ENCODE measurements around the gene PLA2G5. TPM values are rescaled to one million over a fixed set of nuclear protein-coding genes. Genes with fewer than 3 reads are reported as not detected.

PLA2G5 gene
- total RNA-seq, 4 donors from 2014 or later = 2.9 to 5.5 (median 4.0) TPM

GRCh38 chr1:20105856-20106255, 35.9 kb downstream of the PLA2G5 start:
- TF ChIP-seq CTCF (IDR thresholded peaks at IDR 0.05; ENCODE audit: low read depth) = no peak

GRCh38 chr1:20107351-20107750, 37.4 kb downstream of the PLA2G5 start:
- no peak for TF ChIP-seq CTCF (IDR thresholded peaks at IDR 0.05; ENCODE audit: low read depth)

GRCh38 chr1:20107796-20108195, 37.8 kb downstream of the PLA2G5 start:
- no peak for TF ChIP-seq CTCF (IDR thresholded peaks at IDR 0.05; ENCODE audit: low read depth)

GRCh38 chr1:20108366-20109123, 38.6 kb downstream of the PLA2G5 start:
- TF ChIP-seq CTCF (IDR thresholded peaks at IDR 0.05; ENCODE audit: low read depth) = no peak

GRCh38 chr1:20109223-20109856, 39.3 kb downstream of the PLA2G5 start:
- TF ChIP-seq CTCF (IDR thresholded peaks at IDR 0.05; ENCODE audit: low read depth) = no peak

- no peak for TF ChIP-seq CTCF (IDR thresholded peaks at IDR 0.05; ENCODE audit: low read depth)
These were observed 40.7 kb downstream of the PLA2G5 start for GRCh38 chr1:20110679-20111078.

GRCh38 chr1:20111452-20111851, 41.5 kb downstream of the PLA2G5 start:
- TF ChIP-seq CTCF (IDR thresholded peaks at IDR 0.05; ENCODE audit: low read depth) = no peak
